ENCODE measurements around the gene MTAP.

The MTAP gene

GRCh38 chr9:21813575-21814473 lies 11.4 kb downstream of the MTAP start:
- Histone ChIP-seq H3K9ac (no peak overlapping the region), H3K79me2 (no peaks in the 10 kb centered on the region), H3K4me2 (ENCODE audit: low read length) (no peak overlapping the region), H3K9me3 (ENCODE audit: control insufficient read depth, low read length) (no peaks in the 10 kb centered on the region), H3K27ac (no peak overlapping the region), H3K27me3 (ENCODE audit: control insufficient read depth, insufficient read depth, low read length) (no peaks in the 10 kb centered on the region), H3K4me3 (ENCODE audit: low read depth, low read length) (no peak overlapping the region), H3K4me1 (no peaks in the 10 kb centered on the region), H3K36me3 (ENCODE audit: control insufficient read depth, insufficient read depth, low read length) (no peaks in the 10 kb centered on the region), H2AFZ (no peak overlapping the region)
- TF ChIP-seq CTCF (IDR thresholded peaks at IDR 0.05), result peak; percentile 76

DNA sequence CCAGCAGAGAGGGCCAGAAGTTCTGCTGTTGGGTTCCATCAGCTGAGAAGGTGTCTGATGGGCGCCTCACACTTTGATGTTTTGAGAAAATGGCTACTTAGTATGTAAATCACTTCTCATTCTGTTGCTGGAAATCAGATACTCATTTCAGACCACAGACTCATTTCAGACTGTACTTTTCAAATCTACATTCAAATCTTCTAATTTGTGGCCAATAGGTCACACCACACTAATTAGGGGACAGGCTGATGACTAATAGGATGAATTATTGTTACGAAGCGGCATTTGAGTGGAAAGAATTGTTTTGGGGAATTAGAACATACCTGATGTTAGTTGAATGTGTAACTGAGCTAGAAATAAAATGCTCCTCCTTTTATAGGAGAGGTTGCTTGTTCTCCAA lies 13.2 kb downstream of the MTAP start:
- no peak overlapping the region for H3K4me3 ChIP-seq (ENCODE audit: low read depth, low read length)
- H3K4me1 ChIP-seq, result no peaks in the 10 kb centered on the region
- no peak overlapping the region for H2AFZ ChIP-seq
- TF ChIP-seq CTCF (IDR thresholded peaks at IDR 0.05), result no peak
- H3K27me3 ChIP-seq (ENCODE audit: control insufficient read depth, insufficient read depth, low read length), result no peaks in the 10 kb centered on the region
- H3K36me3 ChIP-seq (ENCODE audit: control insufficient read depth, insufficient read depth, low read length), result no peaks in the 10 kb centered on the region
- H3K27ac ChIP-seq, result no peak overlapping the region
- H3K4me2 ChIP-seq (ENCODE audit: low read length), result no peak overlapping the region
- no peaks in the 10 kb centered on the region for H3K9me3 ChIP-seq (ENCODE audit: control insufficient read depth, low read length)
- H3K79me2 ChIP-seq, result no peaks in the 10 kb centered on the region
- H3K9ac ChIP-seq, result no peak overlapping the region

- H3K36me3 ChIP-seq (ENCODE audit: control insufficient read depth, insufficient read depth, low read length), result no peaks in the 10 kb centered on the region
- no peaks in the 10 kb centered on the region for H3K27me3 ChIP-seq (ENCODE audit: control insufficient read depth, insufficient read depth, low read length)
- H3K9me3 ChIP-seq (ENCODE audit: control insufficient read depth, low read length), result no peaks in the 10 kb centered on the region
- no peak overlapping the region for H2AFZ ChIP-seq
- no peaks in the 10 kb centered on the region for H3K79me2 ChIP-seq
- no peak overlapping the region for H3K4me3 ChIP-seq (ENCODE audit: low read depth, low read length)
- no peak overlapping the region for H3K4me2 ChIP-seq (ENCODE audit: low read length)
- H3K27ac ChIP-seq, result no peak overlapping the region
- no peaks in the 10 kb centered on the region for H3K4me1 ChIP-seq
- TF ChIP-seq CTCF (IDR thresholded peaks at IDR 0.05), result no peak
- no peak overlapping the region for H3K9ac ChIP-seq
These were observed 14.7 kb downstream of the MTAP start for GRCh38 chr9:21817176-21817575.

DNA sequence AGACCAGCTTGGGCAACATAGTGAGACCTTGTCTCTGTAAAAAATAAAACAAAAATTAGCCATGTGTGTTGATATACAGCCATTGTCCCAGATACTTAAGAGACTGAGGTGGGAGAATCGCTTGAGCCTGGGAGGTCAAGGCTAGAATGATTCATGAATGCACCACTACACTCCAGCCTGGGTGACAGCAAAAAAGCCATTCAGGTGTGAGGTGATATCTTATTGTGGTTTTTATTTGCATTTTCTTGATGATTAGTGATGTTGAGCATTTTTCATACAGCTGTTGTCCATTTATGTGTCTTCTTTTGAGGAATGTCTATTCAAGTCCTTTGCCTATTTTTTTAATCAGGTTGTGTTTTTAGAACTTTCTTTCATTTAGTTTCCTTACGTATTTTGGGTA lies 23.2 kb downstream of the MTAP start:
- no peaks in the 10 kb centered on the region for H3K27me3 ChIP-seq (ENCODE audit: control insufficient read depth, insufficient read depth, low read length)
- TF ChIP-seq CTCF (IDR thresholded peaks at IDR 0.05), result no peak
- no peaks in the 10 kb centered on the region for H3K4me1 ChIP-seq
- H3K79me2 ChIP-seq, result no peaks in the 10 kb centered on the region
- H3K4me2 ChIP-seq (ENCODE audit: low read length), result no peak overlapping the region
- H3K9ac ChIP-seq, result no peak overlapping the region
- H3K27ac ChIP-seq, result no peak overlapping the region
- no peak overlapping the region for H2AFZ ChIP-seq
- H3K4me3 ChIP-seq (ENCODE audit: low read depth, low read length), result no peak overlapping the region
- H3K36me3 ChIP-seq (ENCODE audit: control insufficient read depth, insufficient read depth, low read length), result no peaks in the 10 kb centered on the region
- no peaks in the 10 kb centered on the region for H3K9me3 ChIP-seq (ENCODE audit: control insufficient read depth, low read length)

Measured in parathyroid adenoma (tissue), 2 donors.